HL-60 (cell line): ENCODE data around the gene LRRK1.

Experiments used
- CTCF ChIP-seq: IDR thresholded peaks from one replicate; pipeline ENCODE4 v1.5.1; 2011; ENCODE audit warnings: low read length, control low read depth, inconsistent platforms; ENCODE audit not compliant: insufficient read depth
- POLR2AphosphoS5 ChIP-seq: IDR thresholded peaks from 2 replicates; pipeline ENCODE4 v1.6.1; 2012; ENCODE audit warnings: low read depth
- REST ChIP-seq: IDR thresholded peaks from 2 replicates; pipeline ENCODE4 v1.6.1; 2012; ENCODE audit warnings: low read depth; ENCODE audit not compliant: insufficient replicate concordance
- SPI1 ChIP-seq: IDR thresholded peaks from 2 replicates; pipeline ENCODE4 v1.6.1; 2012; ENCODE audit warnings: low read depth, mild to moderate bottlenecking, borderline replicate concordance

GRCh38 chr15:101004986-101005747 is 86.0 kb downstream of the LRRK1 start:
- TF ChIP-seq REST = no peak
- TF ChIP-seq CTCF = no peak
- TF ChIP-seq POLR2AphosphoS5 = no peak
- TF ChIP-seq SPI1 = no peak
